PC-9 (cell line): Measurements from ENCODE around the gene VTN. TPM values are rescaled to one million over a fixed set of nuclear protein-coding genes. Genes with fewer than 3 reads are reported as not detected.
A peak's percentile ranks its signal among the peaks of the same experiment; 100 is the strongest.

ENCODE experiments used
- BruUV-seq: library from RNA; stranded (reverse); fragments of 400-500 nt; replicated peaks from 2 replicates; lab custom pipeline; 2021; lab: Mats Ljungman, UMichigan
- CTCF ChIA-PET: fragments of 300-600 bp; sonication (Branson Sonifier 250); formaldehyde crosslinking; loops from one replicate; lab custom pipeline; 2022; ENCODE audit warnings: antibody characterized with exemption; lab: Charles Lee
- POLR2A ChIA-PET: fragments of 300-600 bp; sonication (Branson Sonifier 250); formaldehyde crosslinking; loops from one replicate; lab custom pipeline; 2022; ENCODE audit warnings: antibody characterized with exemption; ENCODE audit not compliant: unreplicated experiment; lab: Charles Lee
- DNase-seq, 2 experiments: peaks; one replicate each; pipeline versions ENCODE4 v3.0.0 to v3.0.0-alpha.2; 2015 to 2022; ENCODE audit warnings: mixed read lengths in 1 of 2
- H2AFZ ChIP-seq: fragments of 200-600 bp; sonication (generic); 2 replicates; pipeline ENCODE4 v1.8.1; 2017; ENCODE audit warnings: antibody characterized with exemption
- H3F3A ChIP-seq: fragments of 200-600 bp; sonication (generic); 2 replicates; pipeline ENCODE4 v1.8.1; 2017; ENCODE audit warnings: antibody characterized with exemption, mild to moderate bottlenecking, low read depth; ENCODE audit not compliant: insufficient read depth
- H3K27ac ChIP-seq: fragments of 200-600 bp; sonication (generic); 2 replicates; pipeline ENCODE4 v1.6.1; 2016; ENCODE audit warnings: mixed run types
- H3K27me3 ChIP-seq: fragments of 200-600 bp; sonication (generic); 2 replicates; pipeline ENCODE4 v1.6.1; 2016; ENCODE audit warnings: low read depth, mixed run types; ENCODE audit not compliant: insufficient read depth
- H3K36me3 ChIP-seq: fragments of 200-600 bp; sonication (generic); 2 replicates; pipeline ENCODE4 v1.6.1; 2016; ENCODE audit warnings: low read depth, mixed run types
- H3K4me1 ChIP-seq: fragments of 200-600 bp; sonication (generic); replicated peaks from 2 replicates; pipeline ENCODE4 v1.6.1; 2016; ENCODE audit warnings: mixed run types; ENCODE audit not compliant: insufficient read depth
- H3K4me2 ChIP-seq: fragments of 200-600 bp; sonication (generic); 2 replicates; pipeline ENCODE4 v1.6.1; 2017; ENCODE audit warnings: mixed run types
- H3K4me3 ChIP-seq: fragments of 200-600 bp; sonication (generic); 2 replicates; pipeline ENCODE4 v1.6.1; 2016; ENCODE audit warnings: mixed run types
- H3K79me2 ChIP-seq: fragments of 200-600 bp; sonication (generic); 2 replicates; pipeline ENCODE4 v1.6.1; 2017; ENCODE audit warnings: low read depth, mixed run types
- H3K9me2 ChIP-seq: fragments of 200-600 bp; sonication (generic); 2 replicates; pipeline ENCODE4 v1.8.1; 2017; ENCODE audit warnings: mild to moderate bottlenecking; ENCODE audit not compliant: insufficient read depth
- H3K9me3 ChIP-seq: fragments of 200-600 bp; sonication (generic); 2 replicates; pipeline ENCODE4 v1.8.1; 2016; ENCODE audit warnings: low read depth; ENCODE audit not compliant: insufficient read depth
- H4K20me1 ChIP-seq: fragments of 200-600 bp; sonication (generic); 2 replicates; pipeline ENCODE4 v1.8.1; 2017; ENCODE audit not compliant: insufficient read depth
- EZH2 ChIP-seq: fragments of 200-600 bp; sonication (generic); IDR thresholded peaks from 2 replicates; pipeline ENCODE4 v1.8.0; 2017; ENCODE audit warnings: antibody characterized with exemption, low read depth
- intact Hi-C: fragments of 100-400 bp; cut with micrococcal nuclease; formaldehyde crosslinking; loops from one replicate; pipeline ENCODE4 v1.10.0; 2022; ENCODE audit not compliant: unreplicated experiment
- total RNA-seq: library from RNA; stranded (reverse); gene quantifications from 2 replicates; pipeline ENCODE4 v1.2.3, GENCODE V29; 2021
- TF ChIP-seq, protein P1 (sequence below): fragments of 200-600 bp; sonication (generic); conservative IDR thresholded peaks from 2 replicates; pipeline ENCODE4 v1.6.1; 2017; ENCODE audit warnings: mixed run types, antibody characterized with exemption, mild to moderate bottlenecking, moderate library complexity

VTN gene
- total RNA-seq, 1 experiment from 2014 or later, result not detected

DNA sequence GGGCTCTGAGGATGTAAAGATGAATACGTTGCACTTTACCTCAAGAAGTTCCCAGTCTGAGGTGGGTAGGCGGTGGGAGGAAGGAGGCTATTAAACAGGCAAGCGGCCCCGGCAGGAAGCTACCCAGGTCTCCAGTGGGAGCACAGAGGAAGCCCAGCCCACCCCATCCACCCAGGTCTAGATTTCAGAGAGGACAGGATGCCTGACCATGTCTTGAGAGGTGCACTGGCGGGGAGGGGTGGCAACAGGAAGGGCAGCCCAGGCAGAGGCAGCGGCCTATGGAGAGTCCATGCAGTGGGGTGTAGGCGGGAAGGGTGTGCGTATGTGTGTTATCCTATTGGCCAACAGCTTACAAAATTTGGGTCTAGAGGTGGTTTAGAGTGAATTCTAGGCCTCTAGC lies 15.3 kb upstream of the VTN start:
- no peak for DNase-seq
- TF ChIP-seq EZH2, result no peak
- TF ChIP-seq, protein P1, sequence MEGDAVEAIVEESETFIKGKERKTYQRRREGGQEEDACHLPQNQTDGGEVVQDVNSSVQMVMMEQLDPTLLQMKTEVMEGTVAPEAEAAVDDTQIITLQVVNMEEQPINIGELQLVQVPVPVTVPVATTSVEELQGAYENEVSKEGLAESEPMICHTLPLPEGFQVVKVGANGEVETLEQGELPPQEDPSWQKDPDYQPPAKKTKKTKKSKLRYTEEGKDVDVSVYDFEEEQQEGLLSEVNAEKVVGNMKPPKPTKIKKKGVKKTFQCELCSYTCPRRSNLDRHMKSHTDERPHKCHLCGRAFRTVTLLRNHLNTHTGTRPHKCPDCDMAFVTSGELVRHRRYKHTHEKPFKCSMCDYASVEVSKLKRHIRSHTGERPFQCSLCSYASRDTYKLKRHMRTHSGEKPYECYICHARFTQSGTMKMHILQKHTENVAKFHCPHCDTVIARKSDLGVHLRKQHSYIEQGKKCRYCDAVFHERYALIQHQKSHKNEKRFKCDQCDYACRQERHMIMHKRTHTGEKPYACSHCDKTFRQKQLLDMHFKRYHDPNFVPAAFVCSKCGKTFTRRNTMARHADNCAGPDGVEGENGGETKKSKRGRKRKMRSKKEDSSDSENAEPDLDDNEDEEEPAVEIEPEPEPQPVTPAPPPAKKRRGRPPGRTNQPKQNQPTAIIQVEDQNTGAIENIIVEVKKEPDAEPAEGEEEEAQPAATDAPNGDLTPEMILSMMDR, result no peak
- ChIA-PET POLR2A (no interaction called here), CTCF (interaction anchor here (0.5 kb wide), 1 partner anchor 494 kb away, joined by 6 read pairs; no protein-coding TSS in a partner anchor)
- H3K9me2 ChIP-seq, result no peaks in the 10 kb centered on the region
- H2AFZ ChIP-seq, result peak overlapping the region; percentile 98; the same call in 1 of the 2 replicates
- no peaks in the 10 kb centered on the region for H3K9me3 ChIP-seq
- H3K36me3 ChIP-seq, result peaks cover 10% of the 10 kb centered on the region; the same call in 1 of the 2 replicates
- intact Hi-C loops, result no loop called here
- H3K4me2 ChIP-seq, result peak overlapping the region; percentile 94
- H3K27ac ChIP-seq, result peak overlapping the region; percentile 79
- peaks cover 33% of the 10 kb centered on the region for H3F3A ChIP-seq
- no peaks in the 10 kb centered on the region; the same call in 1 of the 2 replicates for H4K20me1 ChIP-seq
- no TSS peak for BruUV-seq
- peak overlapping the region; percentile 84 for H3K4me3 ChIP-seq
- no peaks in the 10 kb centered on the region for H3K27me3 ChIP-seq
- H3K79me2 ChIP-seq, result peaks cover 11% of the 10 kb centered on the region; the same call in 1 of the 2 replicates
- H3K4me1 ChIP-seq, result peaks cover 30% of the 10 kb centered on the region

DNA sequence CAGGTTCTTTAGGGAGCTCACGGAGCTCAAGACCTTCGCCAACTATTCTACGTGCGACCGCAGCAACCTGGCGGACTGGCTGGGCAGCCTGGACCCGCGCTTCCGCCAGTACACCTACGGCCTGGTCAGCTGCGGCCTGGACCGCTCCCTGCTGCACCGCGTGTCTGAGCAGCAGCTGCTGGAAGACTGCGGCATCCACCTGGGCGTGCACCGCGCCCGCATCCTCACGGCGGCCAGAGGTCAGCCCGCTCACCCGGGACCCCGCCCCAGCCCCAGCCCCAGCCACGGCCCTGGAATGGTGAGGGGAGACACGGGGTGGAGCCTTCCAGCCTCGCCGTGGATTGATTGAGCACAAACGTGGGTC lies 14.9 kb upstream of the VTN start:
- Histone ChIP-seq H3K36me3 (peaks cover 10% of the 10 kb centered on the region; the same call in 1 of the 2 replicates), H3K27ac (peak overlapping the region; percentile 79), H3K4me1 (peaks cover 32% of the 10 kb centered on the region), H3K9me2 (no peaks in the 10 kb centered on the region), H3K4me3 (peak overlapping the region; percentile 84), H3F3A (peaks cover 34% of the 10 kb centered on the region), H3K9me3 (no peaks in the 10 kb centered on the region), H3K4me2 (peak overlapping the region; percentile 94), H3K79me2 (peaks cover 11% of the 10 kb centered on the region; the same call in 1 of the 2 replicates), H3K27me3 (no peaks in the 10 kb centered on the region), H2AFZ (peak overlapping the region; percentile 98), H4K20me1 (no peaks in the 10 kb centered on the region; the same call in 1 of the 2 replicates)
- intact Hi-C loops, result no loop called here
- peak; percentile 66 to 77 for DNase-seq
- TF ChIP-seq, protein P1, result no peak
- TF ChIP-seq EZH2, result no peak
- no TSS peak for BruUV-seq
- ChIA-PET POLR2A (interaction anchor here (1.3 kb wide), 1 partner anchor 49 kb away, joined by 8 read pairs; no protein-coding TSS in a partner anchor), CTCF (no interaction called here)

DNA sequence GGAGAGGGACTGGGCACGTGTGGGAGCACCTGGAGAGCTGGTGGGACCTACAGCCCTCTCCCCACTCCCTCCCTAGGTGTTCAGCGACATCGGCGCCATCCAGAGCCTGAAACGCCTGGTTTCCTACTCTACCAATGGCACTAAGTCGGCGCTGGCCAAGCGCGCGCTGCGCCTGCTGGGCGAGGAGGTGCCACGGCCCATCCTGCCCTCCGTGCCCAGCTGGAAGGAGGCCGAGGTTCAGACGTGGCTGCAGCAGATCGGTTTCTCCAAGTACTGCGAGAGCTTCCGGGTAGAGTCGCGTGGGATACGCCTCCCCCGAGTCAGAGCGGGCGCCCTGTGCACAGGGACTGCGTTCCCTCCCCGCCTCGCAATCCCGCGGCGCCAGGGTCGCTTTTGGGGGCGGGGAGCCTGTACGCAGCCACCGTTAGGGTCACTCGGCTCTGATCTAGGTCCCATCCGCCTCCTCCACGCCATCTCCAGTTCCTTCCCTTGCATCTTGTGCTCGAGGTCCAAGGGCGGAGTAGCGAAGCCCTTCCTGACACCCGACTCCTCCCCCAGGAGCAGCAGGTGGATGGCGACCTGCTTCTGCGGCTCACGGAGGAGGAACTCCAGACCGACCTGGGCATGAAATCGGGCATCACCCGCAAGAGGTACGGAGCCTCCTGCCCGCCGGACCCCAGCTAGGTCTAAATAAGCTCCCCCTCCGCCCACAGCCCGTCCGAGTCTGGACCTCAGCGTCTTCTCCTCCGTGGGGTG lies 14.4 kb upstream of the VTN start:
- Histone ChIP-seq H3K4me2 (peak overlapping the region; percentile 94), H3K79me2 (peaks cover 11% of the 10 kb centered on the region; the same call in 1 of the 2 replicates), H3K4me3 (peak overlapping the region; percentile 84), H3K27me3 (no peaks in the 10 kb centered on the region), H2AFZ (peak overlapping the region; percentile 98), H3K36me3 (0 out of 2 replicates have a peak, but pooled peaks cover 6% of the 10 kb centered on the region), H3K9me2 (no peaks in the 10 kb centered on the region), H3K27ac (peak overlapping the region; percentile 79), H3F3A (peaks cover 40% of the 10 kb centered on the region), H3K4me1 (peaks cover 37% of the 10 kb centered on the region), H4K20me1 (no peaks in the 10 kb centered on the region; the same call in 1 of the 2 replicates), H3K9me3 (no peaks in the 10 kb centered on the region)
- intact Hi-C loops, result no loop called here
- TF ChIP-seq, protein P1, result no peak
- no peak for TF ChIP-seq EZH2
- ChIA-PET POLR2A (interaction anchor here (0.7 to 1.3 kb wide), 3 partner anchors 21 to 169 kb away, joined by 4 to 8 read pairs (median 5); partner anchors contain the start of gene SLC46A1), CTCF (no interaction called here)
- DNase-seq, result peak; percentile 62 to 77
- BruUV-seq, result TSS peak; percentile 71
